Activated T-helper 17 cell treated with anti-CD3 and anti-CD28 coated beads, Interleukin-2, amount 50 U/mL, for 72 hours (primary cell): ENCODE results near the gene CDSN. TPM values are rescaled to one million over a fixed set of nuclear protein-coding genes. Genes with fewer than 3 reads are reported as not detected.
A peak's percentile ranks its signal among the peaks of the same experiment; 100 is the strongest.

Experiments used
- ATAC-seq: fragments of 150-1000 bp; cut with Tn5 transposase; replicated peaks from 2 replicates; pipeline ENCODE4 v1.10.0; 2021; ENCODE audit warnings: mild to moderate bottlenecking, moderate library complexity
- H3K27ac Mint-ChIP-seq: one replicate; pipeline ENCODE4 v1.8.0; 2022; ENCODE audit warnings: mixed read lengths
- H3K27me3 Mint-ChIP-seq: one replicate; pipeline ENCODE4 v1.8.0; 2022; ENCODE audit warnings: mixed read lengths
- H3K36me3 Mint-ChIP-seq: one replicate; pipeline ENCODE4 v1.8.0; 2022; ENCODE audit warnings: low read depth, mild to moderate bottlenecking, mixed read lengths
- H3K4me1 Mint-ChIP-seq: one replicate; pipeline ENCODE4 v1.8.0; 2022; ENCODE audit warnings: mixed read lengths
- H3K4me3 Mint-ChIP-seq: one replicate; pipeline ENCODE4 v1.8.0; 2022; ENCODE audit warnings: mild to moderate bottlenecking, mixed read lengths
- H3K9me3 Mint-ChIP-seq: one replicate; pipeline ENCODE4 v1.8.0; 2022; ENCODE audit warnings: mixed read lengths
- total RNA-seq, 2 donors: library from RNA; stranded (reverse); gene quantifications; one replicate each; pipeline ENCODE4 v1.2.3, GENCODE V29; 2022

Gene CDSN
- total RNA-seq, 2 donors from 2014 or later, result not detected

GRCh38 chr6:31114970-31115849, 5.0 kb downstream of the CDSN start:
- Mint-ChIP-seq H3K27ac (peak overlapping the region; percentile 2), H3K4me3 (no peak overlapping the region), H3K9me3 (no peaks in the 10 kb centered on the region), H3K4me1 (peaks cover 7% of the 10 kb centered on the region), H3K36me3 (no peaks in the 10 kb centered on the region), H3K27me3 (peaks cover 6% of the 10 kb centered on the region)
- ATAC-seq, result no peak

DNA sequence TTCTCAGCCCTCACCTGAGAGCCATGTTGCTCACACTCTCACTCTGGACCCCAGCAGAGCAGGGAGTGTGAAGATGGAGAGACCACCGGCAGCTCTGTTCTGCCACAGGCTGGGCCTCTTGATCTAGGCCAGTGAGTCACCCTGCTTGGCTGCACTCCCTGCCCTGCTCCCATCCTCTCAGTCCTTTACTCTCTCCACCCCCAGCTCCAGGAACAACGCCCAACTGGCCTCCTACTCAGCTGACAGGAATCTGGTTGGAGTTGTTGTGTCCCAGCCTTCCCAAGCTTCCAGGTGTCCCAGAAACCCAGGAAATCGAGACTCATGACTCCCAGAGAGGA, 5.7 kb downstream of the CDSN start, which contains the start of gene PSORS1C1:
TSS of gene PSORS1C1 (plus strand) at position 260 of the 338 bp plus-strand sequence. CDS start 14,833 bp downstream, outside the sequence.
- ATAC-seq, result no peak
- H3K27ac Mint-ChIP-seq, result peak within 1 kb of the TSS; percentile 2
- H3K4me3 Mint-ChIP-seq, result no peak within 1 kb of the TSS
- H3K9me3 Mint-ChIP-seq, result no peaks in the 10 kb centered on the region
- H3K27me3 Mint-ChIP-seq, result peaks cover 9% of the 10 kb centered on the region
- peaks cover 7% of the 10 kb centered on the region for H3K4me1 Mint-ChIP-seq
- no peaks in the 10 kb centered on the region for H3K36me3 Mint-ChIP-seq

DNA sequence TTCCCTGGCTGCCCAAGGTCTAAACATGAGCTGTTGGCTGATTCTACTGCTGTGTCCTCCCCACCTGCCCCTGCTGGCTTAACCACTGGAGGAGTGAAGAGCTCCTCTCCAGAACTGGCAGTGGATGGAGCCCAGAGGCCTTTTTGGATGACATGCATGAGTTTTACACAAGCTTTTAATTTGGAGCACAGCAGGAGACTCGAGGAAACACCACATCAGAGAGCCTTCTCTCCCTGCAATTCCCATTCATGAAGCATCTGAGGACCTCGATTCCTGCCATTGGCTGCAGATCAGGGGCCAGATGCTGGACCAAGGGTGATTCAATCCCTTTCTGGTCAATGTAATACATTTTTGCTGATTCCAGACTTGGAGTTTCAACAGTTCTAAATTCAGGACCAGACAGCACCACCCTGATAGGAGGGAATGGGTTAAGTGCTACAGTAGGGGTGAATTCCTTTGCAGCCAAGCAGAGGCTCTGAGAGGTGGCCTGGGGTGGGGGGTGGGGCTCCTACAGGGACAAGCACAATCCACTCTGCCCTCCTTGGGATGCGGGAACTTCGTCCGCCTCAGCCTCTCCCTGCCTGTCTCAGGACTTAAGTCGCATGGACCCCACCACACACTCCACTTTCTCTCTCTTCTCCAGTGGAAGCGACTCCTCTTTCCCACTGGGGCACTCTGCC, 6.2 kb downstream of the CDSN start:
- H3K9me3 Mint-ChIP-seq, result no peaks in the 10 kb centered on the region
- H3K36me3 Mint-ChIP-seq, result no peaks in the 10 kb centered on the region
- H3K4me1 Mint-ChIP-seq, result peaks cover 7% of the 10 kb centered on the region
- no peak overlapping the region for H3K4me3 Mint-ChIP-seq
- no peak for ATAC-seq
- peaks cover 11% of the 10 kb centered on the region for H3K27me3 Mint-ChIP-seq
- no peak overlapping the region for H3K27ac Mint-ChIP-seq

GRCh38 chr6:31112478-31112877, 7.8 kb downstream of the CDSN start, which contains the start of gene C6orf15:
C6orf15 (minus strand) TSS chr6:31112575; CDS start chr6:31112555, 20 bp downstream.
- Mint-ChIP-seq H3K27me3 (peaks cover 11% of the 10 kb centered on the region), H3K9me3 (no peaks in the 10 kb centered on the region)

DNA sequence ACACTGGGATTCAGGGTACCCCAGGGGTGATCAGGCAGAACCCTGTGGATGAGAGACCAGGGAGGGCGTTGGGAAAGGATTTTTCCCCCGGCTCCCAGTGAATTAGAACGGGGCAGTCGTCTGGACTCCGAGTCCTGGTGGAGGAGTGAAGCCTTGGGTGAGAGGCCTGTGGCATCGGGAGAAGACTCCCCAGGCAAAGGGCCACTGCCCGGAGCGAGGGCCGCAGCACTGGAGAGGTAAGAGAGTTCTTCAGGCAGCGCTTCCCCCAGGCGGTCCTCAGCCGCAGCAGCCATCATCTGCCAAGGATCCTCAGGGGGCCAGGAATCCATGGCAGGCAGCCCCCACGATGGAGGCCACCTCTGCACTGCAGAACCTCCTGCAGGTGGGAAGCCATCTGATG, 8.5 kb downstream of the CDSN start:
- Mint-ChIP-seq H3K4me3 (no peak overlapping the region), H3K9me3 (no peaks in the 10 kb centered on the region), H3K27ac (no peak overlapping the region), H3K36me3 (no peaks in the 10 kb centered on the region), H3K27me3 (peaks cover 11% of the 10 kb centered on the region), H3K4me1 (peaks cover 7% of the 10 kb centered on the region)
- no peak for ATAC-seq

More at GRCh38 chr6:31112478-31112877, 7.8 kb downstream of the CDSN start, which contains the start of gene C6orf15:
- Mint-ChIP-seq H3K27ac (peak within 1 kb of the TSS; percentile 7), H3K36me3 (no peaks in the 10 kb centered on the region), H3K4me1 (peaks cover 7% of the 10 kb centered on the region), H3K4me3 (no peak within 1 kb of the TSS)
- ATAC-seq, result no peak

- peaks cover 7% of the 10 kb centered on the region for H3K4me1 Mint-ChIP-seq
- peaks cover 11% of the 10 kb centered on the region for H3K27me3 Mint-ChIP-seq
- no peak overlapping the region for H3K4me3 Mint-ChIP-seq
- no peak for ATAC-seq
- no peaks in the 10 kb centered on the region for H3K9me3 Mint-ChIP-seq
- no peak overlapping the region for H3K27ac Mint-ChIP-seq
- H3K36me3 Mint-ChIP-seq, result no peaks in the 10 kb centered on the region
Measured at GRCh38 chr6:31110825-31111582, 9.2 kb downstream of the CDSN start.

DNA sequence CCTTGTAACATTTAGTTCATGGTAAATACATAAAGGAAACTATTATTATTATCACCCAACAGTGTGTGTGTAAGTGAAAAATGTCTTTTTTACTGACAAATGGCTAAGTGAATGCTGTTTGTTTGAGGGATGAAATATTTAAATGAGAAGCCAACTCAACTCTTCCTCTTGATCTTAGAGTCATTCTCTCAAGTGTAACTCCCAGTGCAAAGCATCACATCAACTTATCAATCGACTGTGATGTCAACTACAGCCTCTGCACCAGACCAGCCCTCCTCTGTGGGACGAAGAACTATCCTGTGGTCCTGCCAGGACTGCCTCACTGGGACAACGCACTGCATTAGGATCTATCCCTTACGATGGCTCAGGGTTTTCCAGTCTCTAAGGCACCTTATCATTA, 13.2 kb downstream of the CDSN start:
- Mint-ChIP-seq H3K4me1 (no peaks in the 10 kb centered on the region), H3K4me3 (no peak overlapping the region), H3K9me3 (no peaks in the 10 kb centered on the region), H3K27me3 (peaks cover 4% of the 10 kb centered on the region), H3K27ac (no peak overlapping the region), H3K36me3 (no peaks in the 10 kb centered on the region)
- peak; percentile 28 for ATAC-seq

GRCh38 chr6:31103136-31103535, 17.1 kb downstream of the CDSN start:
- no peak for ATAC-seq
- Mint-ChIP-seq H3K4me1 (no peaks in the 10 kb centered on the region), H3K4me3 (no peak overlapping the region), H3K27ac (no peak overlapping the region), H3K9me3 (no peaks in the 10 kb centered on the region), H3K27me3 (no peaks in the 10 kb centered on the region), H3K36me3 (no peaks in the 10 kb centered on the region)

GRCh38 chr6:31098449-31098938, 21.8 kb downstream of the CDSN start:
- ATAC-seq, result no peak
- no peak overlapping the region for H3K4me3 Mint-ChIP-seq
- H3K27ac Mint-ChIP-seq, result no peak overlapping the region
- H3K9me3 Mint-ChIP-seq, result no peaks in the 10 kb centered on the region
- peaks cover 23% of the 10 kb centered on the region for H3K4me1 Mint-ChIP-seq
- H3K36me3 Mint-ChIP-seq, result no peaks in the 10 kb centered on the region
- no peaks in the 10 kb centered on the region for H3K27me3 Mint-ChIP-seq

DNA sequence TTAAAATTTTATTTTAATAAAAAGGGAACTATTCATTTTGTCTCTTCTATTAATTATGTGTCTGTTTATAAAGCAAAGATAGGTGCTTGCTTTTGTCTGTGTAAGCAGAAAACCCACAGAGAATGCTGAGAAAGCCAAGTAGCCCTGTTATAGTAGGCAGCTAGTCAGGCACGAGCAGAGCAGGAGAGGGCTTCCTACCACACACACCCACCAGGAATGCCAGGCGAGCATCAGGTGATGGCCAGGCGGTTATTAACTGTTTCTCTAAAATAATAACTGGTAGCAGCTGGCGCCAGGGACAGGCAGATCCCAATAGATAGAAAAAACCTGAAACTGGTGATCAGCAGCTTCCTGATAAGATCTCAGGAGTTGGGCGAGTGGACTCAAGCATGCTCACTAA, 23.6 kb downstream of the CDSN start:
- ATAC-seq, result no peak
- no peak overlapping the region for H3K27ac Mint-ChIP-seq
- no peaks in the 10 kb centered on the region for H3K27me3 Mint-ChIP-seq
- no peaks in the 10 kb centered on the region for H3K9me3 Mint-ChIP-seq
- H3K36me3 Mint-ChIP-seq, result no peaks in the 10 kb centered on the region
- no peak overlapping the region for H3K4me3 Mint-ChIP-seq
- peaks cover 28% of the 10 kb centered on the region for H3K4me1 Mint-ChIP-seq

DNA sequence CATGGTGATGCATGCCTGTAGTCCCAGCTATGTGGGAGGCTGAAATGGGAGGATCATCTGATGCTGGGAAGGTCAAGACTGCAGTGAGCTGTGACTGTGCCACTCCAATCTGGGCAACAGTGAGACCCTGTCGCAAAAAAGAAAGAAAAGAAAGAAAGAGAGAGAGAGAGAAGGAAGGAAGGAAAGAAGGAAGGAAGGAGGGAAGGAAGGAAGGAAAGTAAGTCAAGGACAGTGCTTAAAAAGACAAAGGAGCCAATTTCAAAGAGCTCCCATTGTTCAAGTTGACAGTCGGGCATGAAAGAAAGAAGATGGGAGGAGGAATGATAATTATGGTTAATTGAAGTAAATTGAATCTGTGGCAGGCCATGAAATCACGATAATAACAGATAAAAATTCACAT, 24.0 kb downstream of the CDSN start:
- no peak for ATAC-seq
- Mint-ChIP-seq H3K27ac (no peak overlapping the region), H3K27me3 (no peaks in the 10 kb centered on the region), H3K4me3 (no peak overlapping the region), H3K4me1 (peaks cover 28% of the 10 kb centered on the region), H3K9me3 (no peaks in the 10 kb centered on the region), H3K36me3 (no peaks in the 10 kb centered on the region)

DNA sequence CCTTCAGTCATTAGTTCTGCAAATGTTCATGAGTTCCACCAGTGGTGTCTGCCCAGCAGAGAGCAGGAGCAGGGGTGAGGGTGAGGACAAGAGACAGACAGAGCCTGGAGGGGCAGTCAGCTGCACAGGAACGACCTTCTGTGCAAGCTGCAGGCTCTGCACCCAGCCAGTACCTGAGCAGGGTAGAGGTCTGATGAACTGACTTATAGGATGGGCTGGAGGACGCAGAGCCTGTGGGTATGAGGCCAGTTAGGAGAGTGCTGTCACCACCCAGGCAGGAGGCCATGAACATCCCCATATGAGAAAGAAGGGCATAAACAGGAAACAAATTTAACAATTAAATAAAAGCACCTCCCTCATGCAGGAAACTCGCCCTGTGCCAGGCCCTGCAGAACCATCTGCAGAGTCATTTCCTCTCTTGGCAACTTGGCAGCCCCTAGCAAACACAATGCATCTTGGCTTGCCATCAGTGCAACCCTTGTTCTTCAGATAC, 25.8 kb downstream of the CDSN start:
- peak overlapping the region; percentile 61 for H3K4me3 Mint-ChIP-seq
- no peaks in the 10 kb centered on the region for H3K36me3 Mint-ChIP-seq
- H3K4me1 Mint-ChIP-seq, result peaks cover 28% of the 10 kb centered on the region
- no peaks in the 10 kb centered on the region for H3K9me3 Mint-ChIP-seq
- no peaks in the 10 kb centered on the region for H3K27me3 Mint-ChIP-seq
- ATAC-seq, result peak; percentile 62
- H3K27ac Mint-ChIP-seq, result peak overlapping the region; percentile 84

DNA sequence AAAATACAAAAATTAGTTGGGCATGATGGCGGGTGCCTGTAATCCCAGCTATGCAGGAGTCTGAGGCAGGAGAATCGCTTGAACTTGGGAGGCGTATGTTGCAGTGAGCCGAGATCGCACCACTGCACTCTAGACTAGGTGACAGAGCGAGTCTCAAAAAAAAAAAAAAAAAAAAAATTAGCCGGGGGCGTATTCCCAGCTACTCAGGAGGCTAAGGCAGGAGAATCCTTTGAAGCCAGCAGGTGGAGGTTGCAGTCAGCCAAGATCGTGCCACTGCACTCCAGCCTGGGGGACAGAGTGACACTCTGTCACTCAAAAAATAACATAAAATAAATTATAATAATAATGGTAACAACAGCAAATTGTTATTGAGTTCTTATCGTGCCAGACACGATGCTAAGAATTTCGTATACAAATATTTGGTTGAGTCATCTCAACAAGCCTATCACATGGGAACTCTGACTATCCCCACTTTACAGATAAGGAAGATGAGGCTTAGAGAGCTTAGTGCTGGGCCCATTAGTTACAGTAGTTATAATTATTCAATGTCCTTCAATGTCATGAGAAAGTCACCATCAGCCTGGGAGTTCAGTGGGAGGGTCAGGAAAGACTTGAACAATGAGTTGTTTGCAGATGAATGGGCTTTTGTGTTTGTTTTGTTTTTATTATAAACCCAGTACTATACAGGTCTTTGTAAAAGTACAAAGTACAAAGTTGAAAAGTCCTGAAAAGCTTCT, 27.3 kb downstream of the CDSN start:
- ATAC-seq, result no peak
- Mint-ChIP-seq H3K4me1 (peaks cover 28% of the 10 kb centered on the region), H3K27me3 (no peaks in the 10 kb centered on the region), H3K27ac (no peak overlapping the region), H3K36me3 (no peaks in the 10 kb centered on the region), H3K4me3 (no peak overlapping the region), H3K9me3 (no peaks in the 10 kb centered on the region)

DNA sequence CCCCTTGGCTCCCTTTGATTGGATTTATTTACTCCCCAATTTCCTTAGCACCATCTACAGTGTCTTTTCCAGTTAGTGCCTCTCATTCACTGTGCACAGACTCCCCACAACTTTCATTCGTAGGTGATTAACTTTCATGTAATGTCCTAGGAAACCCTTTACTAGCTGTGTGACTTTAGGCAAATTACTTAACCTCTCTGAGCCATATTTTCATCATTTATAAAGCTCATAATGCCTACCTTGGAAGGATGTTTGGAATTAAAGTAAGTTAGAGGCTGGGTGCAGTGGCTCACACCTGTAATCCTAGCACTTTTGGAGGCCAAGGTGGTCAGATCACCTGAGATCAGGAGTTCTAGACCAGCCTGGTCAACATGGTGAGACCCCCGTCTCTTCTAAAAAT, 28.0 kb downstream of the CDSN start:
- Mint-ChIP-seq H3K4me3 (no peak overlapping the region), H3K27me3 (no peaks in the 10 kb centered on the region), H3K9me3 (no peaks in the 10 kb centered on the region), H3K36me3 (no peaks in the 10 kb centered on the region), H3K4me1 (peaks cover 26% of the 10 kb centered on the region), H3K27ac (no peak overlapping the region)
- ATAC-seq, result no peak
